Gastrocnemius medialis (tissue), 4 donors: ENCODE results near the gene NSD2. TPM values are rescaled to one million over a fixed set of nuclear protein-coding genes. Genes with fewer than 3 reads are reported as not detected.
"Not testable (repeated sequence)": the region's sequence is repeated elsewhere in the genome, so short reads cannot be mapped to it uniquely, and the experiment has no call there.

ENCODE experiments used
- ATAC-seq, 2 donors: fragments of 150-250 bp; one replicate each; pipeline ENCODE4 v1.9.1; 2016
- DNase-seq, 2 donors: peaks; one replicate each; pipeline ENCODE4 v3.0.0-alpha.2; 2019
- H3K27ac ChIP-seq, 4 donors: fragments of 200-600 bp; sonication (generic); 1 replicate in 1 of 4; 2 replicates in 3 of 4; pipeline ENCODE4 v1.5.1; 2016 to 2018; ENCODE audit warnings: mild to moderate bottlenecking in 2 of 4, moderate library complexity in 1 of 4
- H3K27me3 ChIP-seq, 3 donors: fragments of 200-600 bp; sonication (generic) in 2 of 3; 1 replicate in 1 of 3; 2 replicates in 2 of 3; pipeline versions ENCODE4 v1.5.1 to v1.6.0; 2016 to 2019; ENCODE audit warnings: mild to moderate bottlenecking in 1 of 3, moderate library complexity in 1 of 3
- H3K36me3 ChIP-seq, 2 donors: fragments of 200-600 bp; sonication (generic) in 1 of 2; one replicate each; pipeline ENCODE4 v1.5.1; 2017 to 2018
- H3K4me1 ChIP-seq, 2 donors: fragments of 200-600 bp; sonication (generic) in 1 of 2; one replicate each; pipeline ENCODE4 v1.5.1; 2016 to 2017; ENCODE audit warnings: mild to moderate bottlenecking in 2 of 2
- H3K4me3 ChIP-seq, 4 donors: fragments of 200-600 bp; sonication (generic) in 3 of 4; 1 replicate in 1 of 4; 2 replicates in 3 of 4; pipeline ENCODE4 v1.5.1; 2016 to 2019; ENCODE audit warnings: mild to moderate bottlenecking in 2 of 4
- H3K9me3 ChIP-seq, 3 donors: fragments of 200-600 bp; sonication (generic) in 2 of 3; 1 replicate in 1 of 3; 2 replicates in 2 of 3; pipeline ENCODE4 v1.5.1; 2016 to 2019
- POLR2A ChIP-seq, 2 donors: fragments of 450-650 bp; IDR thresholded peaks; one replicate each; pipeline ENCODE4 v1.6.1; 2017; ENCODE audit warnings: antibody characterized with exemption in 2 of 2, mild to moderate bottlenecking in 2 of 2, moderate library complexity in 2 of 2
- in situ Hi-C, 4 donors: fragments of 200-750 bp; cut with MboI; loops; one replicate each; pipeline versions ENCODE4 v1.15.0 to v1.8.0; 2017; ENCODE audit warnings: low sequenced_read_pairs in 4 of 4
- intact Hi-C: fragments of 100-400 bp; cut with DNase I; formaldehyde crosslinking; loops from one replicate; pipeline ENCODE4 v1.15.1; 2023; ENCODE audit warnings: low total_unique reads
- total RNA-seq, 4 donors: library from RNA; depleted of rRNA; stranded (reverse); fragments of >200 nt; gene quantifications; one replicate each; pipeline versions ENCODE4 v1.1.0 to v1.2.3, GENCODE V29; 2016
- TF ChIP-seq, protein P1 (sequence below), 5 experiments: fragments of 450-650 bp in 3 of 5; fragments of 200-600 bp in 2 of 5; sonication (generic) in 2 of 5; IDR thresholded peaks in 4 of 5; conservative IDR thresholded peaks in 1 of 5; 1 replicate in 4 of 5; 2 replicates in 1 of 5; pipeline ENCODE4 v1.5.1; 2016 to 2019; ENCODE audit warnings: antibody characterized with exemption in 5 of 5, mild to moderate bottlenecking in 3 of 5, moderate library complexity in 3 of 5

NSD2 gene
- total RNA-seq, 4 donors from 2014 or later: 14.8 to 21.3 (median 16.8) TPM

DNA sequence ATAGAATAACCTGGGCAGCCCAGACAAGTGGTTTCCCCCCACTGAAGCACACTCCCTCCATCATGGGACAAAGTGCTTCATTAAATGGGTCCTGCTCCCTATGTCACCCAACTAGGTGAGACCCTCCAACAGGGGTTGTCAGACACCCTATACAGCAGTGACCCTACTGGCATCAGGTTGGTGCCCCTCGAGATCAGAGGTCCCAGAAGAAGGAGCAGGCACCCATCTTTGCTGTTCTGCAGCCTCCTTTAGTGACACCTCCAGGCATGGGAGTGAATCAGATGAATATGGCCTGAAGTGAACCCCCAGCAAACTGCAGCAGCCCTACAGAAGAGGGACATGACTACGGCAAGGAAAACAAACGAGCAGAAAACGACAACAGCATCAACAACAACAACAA, 126.5 kb downstream of the NSD2 start:
- ATAC-seq (no peak), DNase-seq (no peak)
- Histone ChIP-seq H3K4me3 (no peak overlapping the region), H3K4me1 (peaks cover 9 to 13% of the 10 kb centered on the region in 2 donors), H3K9me3 (no peaks in the 10 kb centered on the region), H3K27me3 (no peaks in the 10 kb centered on the region), H3K27ac (no peak overlapping the region), H3K36me3 (peaks cover 0 to 5% of the 10 kb centered on the region in 2 donors)
- TF ChIP-seq POLR2A (IDR thresholded peaks at IDR 0.05): no peak
- TF ChIP-seq, protein P1, sequence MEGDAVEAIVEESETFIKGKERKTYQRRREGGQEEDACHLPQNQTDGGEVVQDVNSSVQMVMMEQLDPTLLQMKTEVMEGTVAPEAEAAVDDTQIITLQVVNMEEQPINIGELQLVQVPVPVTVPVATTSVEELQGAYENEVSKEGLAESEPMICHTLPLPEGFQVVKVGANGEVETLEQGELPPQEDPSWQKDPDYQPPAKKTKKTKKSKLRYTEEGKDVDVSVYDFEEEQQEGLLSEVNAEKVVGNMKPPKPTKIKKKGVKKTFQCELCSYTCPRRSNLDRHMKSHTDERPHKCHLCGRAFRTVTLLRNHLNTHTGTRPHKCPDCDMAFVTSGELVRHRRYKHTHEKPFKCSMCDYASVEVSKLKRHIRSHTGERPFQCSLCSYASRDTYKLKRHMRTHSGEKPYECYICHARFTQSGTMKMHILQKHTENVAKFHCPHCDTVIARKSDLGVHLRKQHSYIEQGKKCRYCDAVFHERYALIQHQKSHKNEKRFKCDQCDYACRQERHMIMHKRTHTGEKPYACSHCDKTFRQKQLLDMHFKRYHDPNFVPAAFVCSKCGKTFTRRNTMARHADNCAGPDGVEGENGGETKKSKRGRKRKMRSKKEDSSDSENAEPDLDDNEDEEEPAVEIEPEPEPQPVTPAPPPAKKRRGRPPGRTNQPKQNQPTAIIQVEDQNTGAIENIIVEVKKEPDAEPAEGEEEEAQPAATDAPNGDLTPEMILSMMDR (IDR thresholded peaks at IDR 0.05 in 4 of 5, conservative IDR thresholded peaks at IDR 0.05 in 1 of 5): no peak
- in situ Hi-C loops: no loop called here
- intact Hi-C loops: no loop called here

DNA sequence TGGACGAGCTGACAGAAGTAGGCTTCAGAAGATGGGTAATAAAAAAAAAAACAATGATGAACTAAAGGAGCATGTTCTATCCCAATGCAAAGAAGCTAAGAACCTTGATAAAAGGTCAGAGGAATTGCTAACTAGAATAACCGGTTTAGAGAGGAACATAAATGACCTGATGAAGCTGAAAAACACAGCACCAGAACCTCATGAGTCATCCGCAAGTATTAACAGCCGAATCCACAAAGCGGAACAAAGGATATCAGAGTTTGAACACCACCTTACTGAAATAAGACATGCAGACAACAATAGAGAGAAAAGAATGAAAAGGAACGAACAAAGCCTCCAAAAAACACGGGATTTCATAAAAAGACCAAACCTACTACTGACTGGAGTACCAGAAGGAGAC, 127.1 kb downstream of the NSD2 start:
- no peaks in the 10 kb centered on the region for H3K9me3 ChIP-seq
- peaks cover 0 to 8% of the 10 kb centered on the region in 2 donors for H3K36me3 ChIP-seq
- no peaks in the 10 kb centered on the region for H3K27me3 ChIP-seq
- intact Hi-C loops (no loop called here), in situ Hi-C loops (no loop called here)
- TF ChIP-seq, protein P1 (IDR thresholded peaks at IDR 0.05 in 4 of 5, conservative IDR thresholded peaks at IDR 0.05 in 1 of 5): no peak
- TF ChIP-seq POLR2A (IDR thresholded peaks at IDR 0.05): no peak
- H3K4me3 ChIP-seq: no peak overlapping the region
- DNase-seq: no peak
- no peak overlapping the region for H3K27ac ChIP-seq
- H3K4me1 ChIP-seq: peaks cover 9 to 13% of the 10 kb centered on the region in 2 donors
- no peak for ATAC-seq

DNA sequence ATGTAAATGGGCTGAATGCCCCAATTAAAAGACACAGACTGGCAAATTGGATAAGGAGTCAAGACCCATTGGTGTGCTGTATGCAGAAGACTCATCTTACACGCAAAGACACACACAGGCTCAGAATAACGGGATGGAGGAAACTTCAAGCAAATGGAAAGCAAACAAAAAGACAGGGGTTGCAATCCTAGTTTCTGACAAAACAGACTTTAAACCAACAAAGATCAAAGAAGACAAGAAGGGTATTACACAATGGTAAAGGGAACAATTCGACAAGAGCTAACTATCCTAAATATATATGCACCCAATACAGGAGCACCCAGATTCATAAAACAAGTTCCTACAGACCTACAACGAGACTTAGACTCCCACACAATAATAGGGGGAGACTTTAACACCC, 128.1 kb downstream of the NSD2 start:
- H3K4me1 ChIP-seq: peaks cover 9 to 13% of the 10 kb centered on the region in 2 donors
- ATAC-seq, in situ Hi-C loops, intact Hi-C loops, H3K4me3 ChIP-seq, H3K27me3 ChIP-seq, H3K9me3 ChIP-seq, DNase-seq, H3K27ac ChIP-seq: not testable (repeated sequence)
- peaks cover 0 to 12% of the 10 kb centered on the region in 2 donors for H3K36me3 ChIP-seq

DNA sequence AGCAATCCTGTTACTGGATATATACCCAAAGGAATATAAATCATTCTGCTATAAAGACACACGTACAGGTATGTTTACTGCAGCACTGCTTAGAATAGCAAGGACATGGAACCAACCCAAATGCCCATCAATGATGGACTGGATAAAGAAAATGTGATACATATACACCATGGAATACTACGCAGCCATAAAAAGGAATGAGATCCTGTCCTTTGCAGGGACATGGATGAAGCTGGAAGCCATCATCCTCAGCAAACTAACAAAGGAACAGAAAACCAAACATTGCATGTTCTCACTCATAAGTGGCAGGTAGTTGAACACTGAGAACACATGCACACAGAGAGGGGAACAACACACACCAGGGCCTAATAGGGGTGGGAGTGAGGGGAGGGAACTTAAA, 132.2 kb downstream of the NSD2 start:
- H3K27ac ChIP-seq, DNase-seq, H3K4me3 ChIP-seq, in situ Hi-C loops, ATAC-seq, H3K9me3 ChIP-seq, H3K27me3 ChIP-seq: not testable (repeated sequence)
- H3K36me3 ChIP-seq: peaks cover 0 to 17% of the 10 kb centered on the region in 2 donors
- H3K4me1 ChIP-seq: peaks cover 17 to 19% of the 10 kb centered on the region in 2 donors
- intact Hi-C loops: loop anchor here (10.0 kb wide), 3 partner anchors 319 to 989 kb away; partner anchors contain the start of genes FAM53A, FGFRL1 and RNF4

DNA sequence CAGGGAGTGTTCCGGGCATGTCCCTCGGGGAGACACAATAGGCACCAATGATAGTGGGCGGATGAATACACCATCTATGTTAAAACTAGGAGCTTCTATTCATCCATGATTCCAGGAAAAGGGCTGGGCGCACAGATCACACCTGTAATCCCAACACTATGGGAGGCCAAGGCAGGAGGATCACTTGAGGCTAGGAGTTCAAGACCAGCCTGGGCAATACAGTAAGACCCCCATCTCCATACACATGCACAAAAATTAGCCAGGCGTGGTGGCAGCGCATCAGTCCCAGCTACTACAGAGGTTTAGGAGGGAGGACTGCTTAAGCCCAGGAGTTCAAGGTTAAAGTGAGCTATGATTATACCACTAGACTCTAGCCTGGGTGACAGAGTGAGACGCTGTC, 135.2 kb downstream of the NSD2 start:
- TF ChIP-seq POLR2A (IDR thresholded peaks at IDR 0.05): no peak
- TF ChIP-seq, protein P1 (IDR thresholded peaks at IDR 0.05 in 4 of 5, conservative IDR thresholded peaks at IDR 0.05 in 1 of 5): no peak
- Histone ChIP-seq H3K36me3 (peaks cover 0 to 12% of the 10 kb centered on the region in 2 donors), H3K4me3 (no peak overlapping the region), H3K4me1 (peaks cover 18 to 23% of the 10 kb centered on the region in 2 donors), H3K9me3 (no peaks in the 10 kb centered on the region), H3K27me3 (no peaks in the 10 kb centered on the region), H3K27ac (no peak overlapping the region)
- no peak for ATAC-seq
- no peak for DNase-seq
- intact Hi-C loops: loop anchor here (5.0 to 10.0 kb wide), 4 partner anchors 256 to 992 kb away; partner anchors contain the start of genes FAM53A, FGFRL1, MXD4 and RNF4
- in situ Hi-C loops: no loop called here
